GM18511 (cell line): ENCODE results near the gene SFXN1.

Source experiments
- ATAC-seq: cut with Tn5 transposase; IDR thresholded peaks from one replicate; pipeline ENCODE4 v1.9.1; 2021; ENCODE audit warnings: mild to moderate bottlenecking, moderate library complexity; ENCODE audit not compliant: unreplicated experiment

SFXN1 gene

DNA sequence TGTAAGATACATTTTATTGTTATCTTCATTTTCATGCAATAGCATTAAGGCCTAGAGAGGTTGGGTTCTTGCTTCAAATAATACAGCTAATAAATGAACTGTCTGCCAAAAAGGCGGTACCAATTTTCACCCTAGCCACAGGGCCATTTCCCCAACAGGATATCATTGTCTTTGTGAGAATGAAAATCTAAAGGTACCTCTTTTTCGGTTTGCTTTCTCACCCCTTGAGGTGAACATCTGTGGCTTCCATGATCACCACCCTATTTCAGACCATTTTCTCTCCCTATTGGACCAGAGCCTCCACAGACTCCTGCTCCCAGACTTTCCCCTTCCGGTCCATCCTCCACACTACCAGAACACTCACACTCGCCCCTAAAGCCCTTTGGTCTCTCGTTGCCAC lies 60.2 kb downstream of the SFXN1 start:
- ATAC-seq = no peak

DNA sequence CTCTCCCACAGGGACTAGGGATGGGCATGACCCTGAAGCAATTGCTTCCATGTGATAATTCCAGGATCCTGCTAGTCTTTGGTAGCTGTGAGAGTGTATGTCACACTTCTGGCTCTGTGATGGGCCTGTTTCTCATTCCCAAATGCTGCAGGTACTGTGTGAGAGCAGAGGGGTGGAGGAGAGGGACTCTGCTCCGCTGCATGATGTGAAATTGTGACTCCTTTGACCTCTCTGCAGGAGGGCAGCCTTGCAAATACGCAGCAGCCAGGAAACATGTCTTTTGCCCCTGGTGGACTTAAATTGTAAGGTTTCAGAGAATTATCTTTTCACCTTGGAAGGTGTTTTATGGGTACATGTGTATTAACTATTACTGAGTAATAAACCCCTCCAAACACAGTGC lies 61.6 kb downstream of the SFXN1 start:
- no peak for ATAC-seq

DNA sequence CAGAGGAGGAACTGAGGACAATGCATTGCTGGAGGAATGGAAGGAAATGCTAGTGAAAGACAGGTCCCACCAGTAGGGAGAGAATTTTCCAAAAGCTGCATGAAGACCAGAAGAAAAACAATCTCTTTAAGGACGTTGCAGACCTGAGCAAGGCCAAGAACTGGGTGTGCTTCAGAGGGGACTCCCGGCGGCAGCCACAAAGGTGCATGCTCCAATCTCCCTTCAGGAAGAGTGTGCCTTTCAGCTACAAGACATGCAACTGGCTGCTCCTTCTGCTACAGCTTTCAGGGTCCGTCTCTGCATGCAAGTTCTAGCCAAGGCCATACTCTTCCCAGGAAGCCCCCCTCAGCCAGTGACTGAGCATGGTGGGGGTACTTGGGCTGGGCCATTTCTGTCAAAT lies 62.9 kb downstream of the SFXN1 start:
- ATAC-seq = no peak

DNA sequence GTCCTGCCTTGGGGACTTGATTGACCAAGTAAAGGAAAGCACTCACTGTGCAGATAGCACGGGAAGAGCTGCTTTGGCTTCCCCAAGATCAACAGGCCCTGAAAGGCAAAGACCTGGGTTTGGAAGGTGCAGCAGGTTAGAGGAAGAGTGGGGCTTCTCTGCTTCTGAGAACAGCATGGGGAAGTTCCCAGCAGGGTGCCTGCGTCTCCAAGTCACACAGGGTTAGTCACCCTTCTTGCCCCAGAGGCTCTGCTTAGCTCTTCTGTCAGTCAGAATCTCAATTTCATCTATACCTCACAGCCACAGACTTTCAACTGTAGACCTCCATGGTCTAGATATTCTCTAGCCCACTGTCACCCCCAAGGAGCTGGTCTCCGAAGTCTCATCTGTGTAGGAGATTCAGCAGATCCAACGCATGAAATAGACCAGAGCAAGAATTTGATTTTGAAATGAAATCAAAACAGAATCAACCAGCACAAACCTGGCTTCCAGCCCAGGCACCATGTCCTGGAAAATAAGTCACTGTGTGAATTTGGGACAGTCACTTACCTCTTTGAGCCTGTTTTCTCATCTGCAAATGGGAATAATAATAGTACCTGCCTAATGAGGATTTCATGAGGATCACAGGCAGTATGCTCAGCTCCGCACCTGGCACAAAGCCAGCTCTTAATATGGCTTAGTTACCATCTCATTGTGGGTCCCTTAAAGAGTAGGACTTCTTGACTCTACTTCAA lies 64.0 kb downstream of the SFXN1 start:
- no peak for ATAC-seq

DNA sequence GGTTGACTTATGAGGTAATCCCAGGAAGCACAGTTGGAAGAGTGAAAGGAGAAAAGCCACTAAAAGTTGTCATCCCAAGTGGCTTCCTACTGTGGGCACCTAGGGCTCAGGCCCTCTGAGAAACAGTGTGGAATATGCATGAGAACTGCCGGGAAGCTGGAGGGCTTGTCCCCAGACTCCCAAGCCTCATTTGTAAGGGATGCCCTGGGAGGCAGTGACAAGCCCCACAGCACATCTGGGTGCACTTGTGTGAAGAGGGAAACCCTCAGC lies 64.5 kb downstream of the SFXN1 start:
- ATAC-seq = no peak

DNA sequence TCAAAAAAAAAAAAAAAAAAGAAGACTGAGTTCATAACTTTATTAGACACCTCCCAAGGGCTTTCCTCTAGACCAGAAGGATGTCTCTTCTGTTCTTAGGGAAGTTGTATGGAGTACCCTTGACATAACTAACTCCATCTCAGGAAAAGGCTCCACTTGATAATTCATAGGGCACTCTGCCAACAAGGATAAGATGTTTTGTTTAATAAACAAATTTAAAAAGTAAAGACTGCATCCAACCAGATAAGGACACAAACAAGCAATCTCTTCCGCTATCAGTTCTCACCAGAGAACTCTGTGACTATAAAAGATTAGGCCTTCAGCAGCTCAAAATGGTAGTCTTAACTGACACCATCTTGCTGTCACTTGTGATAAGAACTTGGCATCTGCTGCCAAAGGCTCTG lies 65.8 kb downstream of the SFXN1 start:
- no peak for ATAC-seq

DNA sequence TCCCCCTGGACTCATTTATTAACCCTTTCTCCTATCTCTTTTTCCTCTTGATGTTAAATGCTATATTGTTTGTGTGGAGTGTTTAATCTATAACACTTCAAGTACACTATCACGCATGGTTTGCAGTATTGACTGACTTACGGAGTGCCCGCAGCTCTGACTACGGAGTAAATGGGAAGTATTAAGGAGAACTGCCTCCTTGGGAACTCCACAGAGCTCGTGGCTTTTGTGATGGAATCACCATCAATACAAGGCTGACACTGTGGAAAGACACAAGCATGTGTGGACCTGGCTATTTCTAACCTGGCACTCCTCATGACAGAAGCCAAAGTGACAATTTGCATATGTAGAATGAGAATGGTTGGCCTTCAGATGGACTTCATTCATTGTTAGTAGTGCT lies 66.2 kb downstream of the SFXN1 start:
- ATAC-seq = no peak

DNA sequence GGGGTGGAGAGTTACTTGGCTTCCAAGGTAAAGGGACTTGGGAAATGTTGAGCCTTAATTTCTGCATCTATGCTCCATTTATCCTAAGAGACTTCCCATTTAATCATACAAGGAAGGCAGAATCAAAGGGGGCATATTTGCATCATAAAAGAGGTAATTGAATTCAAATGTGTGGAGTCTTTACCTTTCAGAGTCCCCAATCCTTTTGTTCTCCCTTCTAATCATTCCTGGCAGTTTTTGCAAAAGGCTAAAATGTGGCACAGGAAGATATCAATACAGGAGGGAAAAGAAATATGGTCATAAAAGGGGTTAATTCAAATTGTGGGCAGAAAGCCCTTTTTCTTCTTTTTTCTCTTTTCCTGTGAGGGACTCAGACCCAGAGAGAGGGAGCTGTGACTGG lies 69.5 kb downstream of the SFXN1 start:
- ATAC-seq = no peak

DNA sequence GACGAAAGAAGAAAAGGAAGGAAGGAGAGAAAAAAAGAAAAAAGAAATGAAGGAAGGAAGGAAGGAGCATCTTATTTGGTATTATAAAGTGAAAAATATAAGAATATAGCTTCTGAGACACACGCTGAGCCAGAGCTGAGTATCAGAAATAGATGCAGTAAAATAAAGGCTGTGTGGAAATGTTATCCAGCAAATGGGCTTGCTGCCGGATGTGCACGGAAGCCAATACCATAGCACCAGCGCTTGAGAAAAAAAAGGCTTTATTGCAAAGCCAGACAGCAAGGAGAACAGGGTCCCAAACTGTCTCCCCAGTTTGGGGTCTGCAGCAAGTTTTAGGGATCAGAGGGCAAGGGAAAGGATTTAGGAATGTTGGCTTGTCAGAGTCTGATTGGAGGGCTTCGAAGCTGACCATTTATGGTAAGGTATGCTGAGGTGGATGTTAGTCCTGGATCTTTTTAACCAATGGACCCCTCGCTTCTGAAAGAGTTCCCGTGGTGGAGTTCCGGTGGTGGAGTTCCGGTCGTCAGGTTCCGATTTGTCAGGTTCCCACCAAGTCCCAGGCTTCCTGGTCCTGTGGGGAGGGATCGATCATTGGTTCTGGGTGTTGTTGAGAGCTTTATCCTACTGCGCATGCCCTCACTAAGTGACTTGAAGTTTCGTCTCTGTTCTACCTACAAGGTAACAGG lies 70.4 kb downstream of the SFXN1 start:
- ATAC-seq = no peak

DNA sequence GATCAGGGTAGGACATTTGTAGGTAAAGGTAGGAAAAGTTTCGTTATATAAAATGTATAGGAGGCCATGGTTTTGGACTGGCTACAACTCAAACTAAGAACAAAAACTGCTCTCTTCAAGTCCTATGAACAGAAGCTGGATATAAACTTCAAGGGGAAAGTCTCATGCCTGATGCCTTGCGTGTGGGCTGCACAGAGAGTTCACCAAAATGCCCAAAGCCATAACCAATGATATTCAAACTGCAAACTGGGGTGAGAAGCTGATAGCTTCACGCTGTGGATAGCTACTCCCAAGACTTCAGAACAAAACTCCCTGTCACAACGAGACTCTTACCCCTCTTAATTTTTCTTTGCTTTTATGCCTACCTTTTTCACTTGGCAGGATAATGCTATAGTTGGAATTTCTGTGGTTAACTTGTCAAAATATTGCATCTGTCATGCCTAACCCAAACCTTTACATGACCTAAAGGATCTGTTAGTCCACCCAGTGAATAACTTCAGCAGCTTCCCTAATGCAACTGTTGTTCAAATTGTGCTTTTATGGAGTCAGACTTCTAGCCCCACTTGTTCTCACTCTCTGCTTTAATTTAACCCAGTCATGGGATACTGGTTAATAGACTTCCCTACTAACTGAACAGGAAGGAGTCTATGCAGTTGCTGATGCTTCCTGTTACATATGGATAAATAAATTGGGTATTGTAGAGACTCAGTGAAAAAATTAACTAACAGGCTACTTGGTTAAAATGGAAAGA lies 71.9 kb downstream of the SFXN1 start:
- no peak for ATAC-seq

DNA sequence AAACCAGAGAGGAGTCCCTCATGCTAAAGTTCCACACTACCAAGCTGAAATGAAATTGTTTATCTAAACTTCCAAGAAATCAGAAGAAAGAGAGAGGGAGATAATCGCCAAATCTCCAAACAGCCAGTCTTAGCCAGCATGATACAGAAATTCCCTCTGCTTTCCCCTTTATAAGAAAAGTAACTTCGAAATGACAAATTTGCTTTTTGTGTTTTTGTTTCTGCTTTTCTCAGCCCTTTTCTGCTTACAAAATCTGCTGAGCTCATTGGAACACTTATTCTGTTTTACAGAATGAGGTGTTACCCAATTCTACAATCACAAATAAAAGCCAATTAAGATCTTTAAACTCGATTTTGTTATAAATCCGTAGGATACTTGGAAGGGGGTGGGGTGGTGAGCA lies 72.9 kb downstream of the SFXN1 start:
- no peak for ATAC-seq

DNA sequence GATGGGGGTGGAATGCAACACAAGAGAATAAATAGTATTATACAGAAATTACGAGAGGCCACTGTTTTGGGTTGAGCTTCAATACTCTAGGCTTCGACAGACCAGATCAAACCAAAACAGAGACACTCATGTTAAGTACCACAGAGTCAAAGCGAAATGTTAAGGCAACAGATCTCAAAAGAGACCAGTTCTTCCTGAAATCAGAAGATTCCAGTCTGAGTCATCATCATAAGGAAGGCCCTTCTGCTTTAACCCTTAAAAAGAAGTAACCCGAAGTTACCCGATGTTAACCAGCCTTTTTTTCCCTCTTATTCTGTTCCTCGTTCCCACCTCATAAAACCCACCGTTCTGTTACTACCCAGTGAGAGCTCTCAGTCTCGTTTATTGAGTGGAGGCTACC lies 75.9 kb downstream of the SFXN1 start:
- ATAC-seq = no peak

DNA sequence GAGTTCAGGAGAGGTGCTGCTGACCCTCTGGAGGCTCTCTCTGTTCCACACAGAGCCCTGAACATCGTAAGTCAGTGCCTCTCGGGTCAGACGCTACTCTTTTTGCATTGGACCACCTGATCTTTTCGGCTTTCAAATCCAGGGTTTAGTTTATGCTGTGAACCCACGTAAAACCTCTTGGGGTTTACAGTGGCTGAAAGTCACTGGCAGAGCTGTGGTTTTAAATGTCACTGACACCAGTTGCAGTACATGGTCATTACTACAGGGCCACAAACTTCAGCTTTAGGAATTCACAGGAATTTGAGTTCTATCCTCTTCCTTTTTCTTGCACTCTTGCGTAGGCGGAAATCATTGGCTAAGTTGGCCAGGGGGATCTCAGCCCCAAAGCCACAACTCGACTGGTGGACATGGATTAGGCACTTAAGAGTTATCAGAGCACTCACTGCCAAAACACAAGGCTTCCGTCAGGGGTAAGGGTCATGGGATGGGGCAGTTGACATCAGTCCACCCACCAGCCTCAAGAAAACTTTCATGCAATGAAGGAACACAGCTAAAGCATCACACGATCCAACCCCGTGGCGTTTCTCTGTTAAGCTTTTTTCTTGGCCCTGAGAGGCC lies 76.9 kb downstream of the SFXN1 start:
- no peak for ATAC-seq

DNA sequence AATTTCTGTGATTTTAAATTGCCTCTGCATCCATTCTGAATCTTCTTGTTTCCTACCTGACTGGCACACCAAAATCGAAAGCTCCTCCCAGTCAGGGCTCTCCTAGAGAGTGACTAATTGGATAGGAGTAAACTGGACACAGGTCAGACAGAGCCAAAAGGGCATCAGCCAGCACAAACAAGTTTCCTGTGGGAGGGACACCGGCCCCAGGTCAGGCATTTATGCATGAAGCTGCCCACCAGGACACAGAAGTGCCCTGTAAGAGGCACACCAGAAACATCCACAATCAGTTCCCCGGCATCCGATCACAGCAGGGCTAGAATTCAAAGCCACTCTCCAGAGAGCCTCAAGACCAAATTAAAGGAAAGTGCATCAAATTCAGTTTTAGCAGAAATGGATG lies 78.4 kb downstream of the SFXN1 start:
- no peak for ATAC-seq

DNA sequence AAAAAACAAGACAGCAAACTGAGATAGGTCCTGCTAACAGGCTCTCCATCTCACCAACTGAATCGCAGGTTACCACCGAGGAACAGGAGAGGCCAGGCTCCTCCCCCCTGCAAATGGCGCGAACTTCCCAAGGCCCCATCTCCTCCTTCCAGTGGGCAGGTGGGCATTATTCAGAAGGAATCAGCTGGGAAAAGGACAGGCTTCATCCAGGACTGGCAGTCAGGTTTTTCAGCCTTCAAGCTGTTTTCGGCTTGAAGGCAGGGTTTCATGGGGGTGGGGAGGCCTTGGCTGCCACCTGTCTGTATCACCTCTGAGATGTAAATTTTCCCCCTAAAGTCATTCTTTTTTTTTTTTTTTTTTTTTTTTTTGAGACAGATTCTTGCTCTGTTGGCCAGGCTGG lies 79.4 kb downstream of the SFXN1 start:
- ATAC-seq = no peak

DNA sequence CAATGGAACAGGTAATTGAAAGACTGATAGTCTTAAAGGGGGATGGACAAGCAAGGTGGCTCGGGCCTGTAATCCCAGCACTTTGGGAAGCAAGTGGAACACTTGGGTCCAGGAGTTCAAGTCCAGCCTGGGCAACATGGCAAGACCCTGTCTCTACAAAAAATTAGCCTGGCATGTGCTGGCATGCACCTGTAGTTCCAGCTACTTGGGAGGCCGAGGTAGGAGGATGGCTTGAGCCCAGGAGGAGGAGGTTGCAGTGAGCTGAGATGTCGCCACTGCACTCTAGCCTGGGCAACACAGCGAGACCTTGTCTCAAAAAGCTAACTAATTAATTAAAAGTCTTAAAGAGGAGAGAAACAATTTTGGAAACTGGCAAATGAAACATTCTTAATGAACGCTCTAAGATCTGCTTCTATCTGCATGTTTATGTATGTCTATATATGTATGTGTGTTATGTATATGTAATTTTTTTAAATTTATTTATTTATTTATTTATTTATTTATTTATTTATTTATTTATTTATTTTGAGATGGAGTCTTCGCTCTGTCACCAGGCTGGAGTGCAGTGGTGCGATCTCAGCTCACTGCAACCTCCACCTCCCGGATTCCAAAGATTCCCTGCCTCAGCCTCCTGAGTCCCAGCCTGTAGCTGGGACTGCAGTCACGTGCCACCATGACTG lies 80.6 kb downstream of the SFXN1 start:
- no peak for ATAC-seq

DNA sequence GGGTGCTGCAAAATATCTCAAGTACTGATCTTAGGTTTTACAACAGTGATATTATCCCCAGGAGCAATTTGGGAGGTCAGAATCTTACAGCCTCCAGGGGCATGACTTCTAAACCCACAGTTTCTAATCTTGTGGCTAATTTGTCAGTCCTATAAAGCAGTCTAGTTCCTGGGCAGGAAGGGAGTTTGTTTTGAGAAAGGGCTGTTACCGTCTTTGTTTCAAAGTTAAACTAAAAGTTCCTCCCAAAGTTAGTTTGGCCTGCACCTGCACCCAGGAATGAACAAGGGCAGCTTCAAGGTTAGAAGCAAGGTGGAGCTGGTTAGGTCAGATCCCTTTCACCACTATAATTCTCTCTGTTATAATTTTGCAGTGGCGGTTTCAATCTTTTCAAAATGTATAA lies 81.7 kb downstream of the SFXN1 start:
- no peak for ATAC-seq

DNA sequence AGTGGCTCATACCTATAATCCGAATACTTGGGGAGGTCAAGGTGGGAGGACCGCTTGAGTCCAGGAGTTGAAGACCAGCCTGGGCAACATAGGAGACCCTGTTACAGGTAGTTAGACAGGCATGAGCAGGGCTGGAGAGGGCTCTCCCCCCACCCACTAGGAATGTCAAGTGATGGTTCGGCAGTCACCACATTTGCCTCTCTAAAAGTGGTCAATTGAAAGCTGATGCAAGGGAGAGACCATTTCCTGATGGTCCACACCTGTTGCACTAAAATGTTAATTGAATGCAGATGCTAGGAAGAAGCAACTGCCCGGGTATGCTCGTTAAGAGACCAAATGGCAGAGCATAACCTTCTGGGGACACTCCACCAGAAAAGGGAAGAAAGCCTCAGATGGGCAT lies 82.7 kb downstream of the SFXN1 start:
- no peak for ATAC-seq

DNA sequence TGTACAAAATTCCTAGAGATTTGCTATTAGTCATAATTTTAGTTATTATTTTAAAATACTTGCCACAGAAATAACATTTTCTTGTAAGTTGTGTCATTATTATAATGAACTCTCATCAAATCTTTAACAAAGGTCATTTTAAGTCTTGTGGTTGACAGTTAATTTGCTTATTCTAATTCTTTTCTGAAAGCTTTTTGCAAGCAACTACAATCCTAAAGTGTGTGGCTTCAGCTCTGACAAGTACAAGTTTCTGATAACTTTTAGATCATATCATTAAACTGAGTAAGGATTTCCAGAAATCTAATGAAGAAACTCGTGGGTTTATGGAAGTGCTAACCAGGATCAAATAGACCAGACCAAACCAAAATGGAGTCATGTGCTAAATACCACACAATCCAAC lies 86.4 kb downstream of the SFXN1 start:
- no peak for ATAC-seq

DNA sequence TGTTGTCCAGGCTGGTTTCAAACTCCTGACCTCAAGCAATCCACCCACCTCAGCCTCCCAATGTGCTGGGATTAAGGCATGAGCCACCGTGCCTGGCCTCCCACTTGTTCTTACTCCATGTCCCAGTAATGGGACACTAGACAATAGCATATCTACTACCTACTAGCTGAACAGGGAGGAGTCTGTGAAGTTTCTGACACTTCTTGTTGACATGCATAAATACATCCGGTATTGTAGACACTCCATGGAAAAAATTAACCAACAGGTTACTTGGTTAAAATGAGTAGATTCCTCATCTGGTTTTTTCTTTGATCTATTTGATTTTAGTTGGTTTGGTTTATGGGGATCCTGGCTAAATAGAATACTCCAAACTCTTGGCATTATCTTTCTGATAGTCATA lies 88.3 kb downstream of the SFXN1 start:
- no peak for ATAC-seq

DNA sequence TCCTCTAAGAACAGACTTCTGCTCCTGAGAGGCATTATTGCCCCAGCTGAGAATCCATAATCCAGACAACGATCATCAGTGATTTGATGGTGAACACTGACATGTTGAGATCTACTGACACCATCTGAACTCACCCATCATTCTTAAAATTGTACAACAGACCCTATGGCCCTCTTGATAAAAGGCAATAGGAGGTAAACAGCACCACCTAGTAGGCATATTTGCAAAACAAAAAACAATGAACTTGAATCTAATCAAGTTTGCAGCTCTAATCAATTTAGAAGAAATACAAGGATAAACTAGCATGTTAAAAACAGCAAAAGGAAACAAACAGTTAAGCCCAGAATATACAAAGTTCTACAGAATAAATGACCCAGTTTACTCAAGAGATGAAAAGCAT lies 89.6 kb downstream of the SFXN1 start:
- ATAC-seq = no peak
